Measurements from ENCODE around the gene CERK. TPM values are rescaled to one million over a fixed set of nuclear protein-coding genes. Genes with fewer than 3 reads are reported as not detected.
A peak's percentile ranks its signal among the peaks of the same experiment; 100 is the strongest.

CERK gene
- total and polyA plus RNA-seq, 2 of the 13 experiments (the other 11 are each of a cell fraction or from before 2014, with no cell fraction given) = 40.3 to 41.9 TPM

GRCh38 chr22:46762238-46763050 is 24.4 kb upstream of the CERK start, which contains the start of gene TBC1D22A (continued):
- TF ChIP-seq AKNA (CRISPR knock-in tag; IDR thresholded peaks at IDR 0.05; ENCODE audit: borderline replicate concordance) (no peak), RNF2 (conservative IDR thresholded peaks at IDR 0.05; ENCODE audit: low read depth) (no peak), MAFK (conservative IDR thresholded peaks at IDR 0.05 in 1 of 2, IDR thresholded peaks at IDR 0.05 in 1 of 2; ENCODE audit: low read length in 2 of 2) (no peak), ZNF501 (CRISPR knock-in tag; IDR thresholded peaks at IDR 0.05) (peak; percentile 89), ZNF205 (CRISPR knock-in tag; IDR thresholded peaks at IDR 0.05) (peak; percentile 75), ZNF543 (CRISPR knock-in tag; IDR thresholded peaks at IDR 0.05) (peak; percentile 66; the same call in 1 of the 2 replicates), RCOR2 (CRISPR knock-in tag; IDR thresholded peaks at IDR 0.05) (no peak), PLSCR1 (CRISPR knock-in tag; IDR thresholded peaks at IDR 0.05; ENCODE audit: borderline replicate concordance) (no peak), HMGXB4 (CRISPR knock-in tag; IDR thresholded peaks at IDR 0.05; ENCODE audit: borderline replicate concordance in 1 of 2, low read depth in 1 of 2) (peak; percentile 83 to 86), MAF1 (CRISPR knock-in tag; IDR thresholded peaks at IDR 0.05; ENCODE audit: borderline replicate concordance) (peak; percentile 48; the same call in 1 of the 2 replicates), KLF15 (CRISPR knock-in tag; IDR thresholded peaks at IDR 0.05; ENCODE audit: borderline replicate concordance) (no peak), FUBP1 (CRISPR knock-in tag; IDR thresholded peaks at IDR 0.05; ENCODE audit: borderline replicate concordance) (0 out of 2 replicates have a peak, but pooled peaks have one; percentile 24), ZBED4 (CRISPR knock-in tag; IDR thresholded peaks at IDR 0.05; ENCODE audit: borderline replicate concordance) (peak; percentile 82; the same call in 1 of the 2 replicates)

All from HepG2 (cell line).